Superior temporal gyrus (tissue), 1 donor: Measurements from ENCODE around the gene PDZK1.
"Not testable (repeated sequence)": the region's sequence is repeated elsewhere in the genome, so short reads cannot be mapped to it uniquely, and the experiment has no call there.

Source experiments
- DNase-seq: peaks from one replicate; pipeline ENCODE4 v3.0.0-alpha.2; 2016; ENCODE audit errors: extremely low spot score

Gene PDZK1

GRCh38 chr1:145710291-145711027 lies 3.3 kb upstream of the PDZK1 start:
- DNase-seq = no peak

GRCh38 chr1:145708063-145708462 lies 895 bp upstream of the PDZK1 start:
- DNase-seq = no peak

- DNase-seq = no peak
Observed at GRCh38 chr1:145706086-145706664, 993 bp downstream of the PDZK1 start.

GRCh38 chr1:145705622-145706021 lies 1.5 kb downstream of the PDZK1 start:
- no peak for DNase-seq

- no peak for DNase-seq
Observed at GRCh38 chr1:145702826-145703225, 4.3 kb downstream of the PDZK1 start.

- DNase-seq = no peak
Observed at GRCh38 chr1:145702052-145702451, 5.1 kb downstream of the PDZK1 start.

GRCh38 chr1:145701306-145701862 lies 5.8 kb downstream of the PDZK1 start:
- no peak for DNase-seq

GRCh38 chr1:145696630-145696960 lies 10.6 kb downstream of the PDZK1 start:
- DNase-seq = no peak

- DNase-seq = no peak
Observed at GRCh38 chr1:145695821-145696629, 11.1 kb downstream of the PDZK1 start.

- no peak for DNase-seq
Observed at GRCh38 chr1:145692785-145693443, 14.3 kb downstream of the PDZK1 start.

- DNase-seq = no peak
Observed at GRCh38 chr1:145690587-145691558, 16.3 kb downstream of the PDZK1 start.

GRCh38 chr1:145689922-145690321 lies 17.2 kb downstream of the PDZK1 start:
- DNase-seq = no peak

- no peak for DNase-seq
Observed at GRCh38 chr1:145688924-145689323, 18.2 kb downstream of the PDZK1 start.

GRCh38 chr1:145688328-145688727 lies 18.8 kb downstream of the PDZK1 start:
- no peak for DNase-seq

GRCh38 chr1:145686078-145686477 lies 21.1 kb downstream of the PDZK1 start:
- not testable (repeated sequence) for DNase-seq

- not testable (repeated sequence) for DNase-seq
Observed at GRCh38 chr1:145684858-145685257, 22.3 kb downstream of the PDZK1 start.

GRCh38 chr1:145673217-145673616 lies 34.0 kb downstream of the PDZK1 start:
- DNase-seq = not testable (repeated sequence)

- not testable (repeated sequence) for DNase-seq
Observed at GRCh38 chr1:145670995-145671745, 36.0 kb downstream of the PDZK1 start.

- not testable (repeated sequence) for DNase-seq
Observed at GRCh38 chr1:145665015-145665414, 42.2 kb downstream of the PDZK1 start.

- not testable (repeated sequence) for DNase-seq
Observed at GRCh38 chr1:145662502-145662901, 44.7 kb downstream of the PDZK1 start.
